ENCODE data around the gene HDHD2. TPM values are rescaled to one million over a fixed set of nuclear protein-coding genes. Genes with fewer than 3 reads are reported as not detected.
"Not testable (repeated sequence)": the region's sequence is repeated elsewhere in the genome, so short reads cannot be mapped to it uniquely, and the experiment has no call there.

The HDHD2 gene
- polyA plus RNA-seq (ENCODE audit: insufficient read length in 3 of 3): 10 to 100 TPM; 48.7 to 57.2 (median 55.5) TPM

GRCh38 chr18:47150029-47150823 is at the start of gene HDHD2:
TSS of gene HDHD2 (minus strand) at chr18:47150500. CDS start at chr18:47136439, 14,061 bp downstream.
- DNase-seq (ENCODE audit: low read depth in 3 of 3, low spot score in 2 of 3): peak; percentile 63 to 71 (median 66)

DNA sequence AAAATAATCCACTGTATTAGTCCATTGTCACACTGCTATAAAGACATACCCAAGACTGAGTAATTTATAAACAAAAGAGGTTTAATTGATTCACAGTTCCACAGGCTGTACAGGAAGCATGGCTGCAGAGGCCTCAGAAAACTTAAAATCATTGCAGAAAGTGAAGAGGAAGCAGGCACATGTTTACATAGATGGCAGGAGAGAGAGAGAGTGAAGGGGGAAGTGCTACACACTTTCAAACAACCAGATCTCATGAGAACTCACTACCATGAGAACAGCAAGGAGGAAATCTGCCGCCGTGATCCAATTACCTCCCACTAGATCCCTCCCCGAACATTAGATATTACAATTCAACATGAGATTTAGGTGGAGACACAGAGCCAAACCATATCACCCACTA is 45.7 kb upstream of the HDHD2 start:
- DNase-seq (ENCODE audit: low read depth in 3 of 3, low spot score in 2 of 3): not testable (repeated sequence)

DNA sequence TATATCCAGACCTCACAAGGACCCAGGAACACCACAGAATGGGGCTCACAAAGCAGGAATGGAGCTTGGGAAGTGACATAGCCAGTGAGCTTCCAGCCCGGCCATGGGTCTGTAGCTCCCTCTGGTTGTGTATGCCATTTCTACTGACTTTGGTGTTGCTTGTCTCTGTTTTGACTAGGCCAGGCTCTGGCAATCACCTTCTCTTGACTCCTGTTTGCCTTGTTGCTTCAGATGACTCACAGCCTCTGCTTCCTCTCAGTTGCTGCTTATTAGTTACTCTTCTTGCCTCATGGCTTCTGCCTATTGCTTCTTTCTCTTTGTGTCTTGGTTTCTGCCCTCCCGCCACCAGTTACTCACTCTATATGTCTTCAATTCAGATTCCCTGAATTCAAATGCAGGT is 41.7 kb upstream of the HDHD2 start:
- no peak for DNase-seq (ENCODE audit: low read depth in 3 of 3, low spot score in 2 of 3)

DNA sequence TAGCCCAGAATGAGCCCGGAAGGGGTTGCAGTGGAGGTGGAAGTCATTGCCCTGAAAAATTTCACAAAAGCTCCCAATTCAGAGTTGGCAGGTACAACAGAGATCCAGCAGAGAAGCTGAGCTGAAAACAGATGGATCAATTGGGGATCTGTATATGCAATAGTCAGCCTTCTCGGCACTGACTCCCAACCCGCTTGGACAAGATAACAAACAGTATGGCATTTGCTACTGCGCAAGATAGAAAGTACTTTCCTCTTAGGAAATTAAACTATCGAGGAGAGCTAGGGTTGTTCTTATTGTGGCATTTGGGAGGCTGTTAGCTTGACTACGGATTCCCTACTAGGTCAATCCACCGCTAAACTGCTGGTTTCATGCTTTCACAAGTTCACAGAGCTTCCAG is 37.4 kb upstream of the HDHD2 start:
- no peak for DNase-seq (ENCODE audit: low read depth in 3 of 3, low spot score in 2 of 3)

DNA sequence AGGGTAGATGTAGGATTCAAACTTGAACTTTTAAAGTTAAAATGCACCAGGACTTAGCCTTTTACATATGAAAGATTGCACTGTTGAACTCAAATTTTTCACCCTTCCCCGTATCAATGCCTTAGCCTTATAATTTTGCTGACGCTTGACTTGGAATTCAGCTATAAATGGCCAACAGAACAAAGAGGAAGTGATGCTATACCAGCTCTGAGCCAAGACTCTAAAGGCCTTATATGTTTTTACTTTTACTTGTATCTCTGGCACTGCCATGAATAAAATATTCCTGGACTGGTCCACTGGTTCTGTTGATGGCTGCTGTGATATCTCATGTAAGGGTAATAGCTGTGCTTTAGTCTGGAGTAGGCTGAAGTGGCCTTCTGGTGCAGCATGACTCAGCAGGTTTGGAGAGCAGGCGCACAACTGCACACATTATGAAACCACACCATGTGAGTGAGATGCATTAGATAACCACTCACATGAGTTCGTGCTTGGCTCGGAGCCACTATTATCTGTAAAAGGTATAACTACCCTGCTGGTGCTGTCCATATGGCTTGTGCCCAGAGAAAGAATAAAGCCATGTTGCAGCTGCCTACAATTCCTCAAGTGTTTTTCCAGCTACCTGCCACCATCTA is 34.2 kb upstream of the HDHD2 start:
- no peak for DNase-seq (ENCODE audit: low read depth in 3 of 3, low spot score in 2 of 3)

DNA sequence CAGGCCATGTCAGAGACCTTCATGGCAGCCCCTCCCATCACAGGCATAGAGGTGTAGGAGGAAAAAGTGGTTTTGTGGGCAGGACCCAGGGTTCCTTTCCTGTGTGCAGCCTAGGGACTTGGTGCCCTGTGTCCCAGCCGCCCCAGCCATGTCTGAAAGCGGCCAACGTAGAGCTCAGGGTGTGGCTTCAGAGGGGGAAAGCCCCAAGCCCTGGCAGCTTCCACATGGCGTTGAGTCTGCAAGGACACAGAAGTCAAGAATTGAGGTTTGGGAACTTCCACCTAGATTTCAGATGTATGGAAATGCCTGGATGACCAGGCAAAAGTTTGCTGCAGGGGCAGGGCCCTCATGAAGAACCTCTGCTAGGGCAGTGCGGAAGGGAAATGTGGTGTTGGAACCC is 31.9 kb upstream of the HDHD2 start:
- not testable (repeated sequence) for DNase-seq (ENCODE audit: low read depth in 3 of 3, low spot score in 2 of 3)

GRCh38 chr18:47180765-47181164 is 30.5 kb upstream of the HDHD2 start:
- DNase-seq (ENCODE audit: low read depth in 3 of 3, low spot score in 2 of 3): no peak

DNA sequence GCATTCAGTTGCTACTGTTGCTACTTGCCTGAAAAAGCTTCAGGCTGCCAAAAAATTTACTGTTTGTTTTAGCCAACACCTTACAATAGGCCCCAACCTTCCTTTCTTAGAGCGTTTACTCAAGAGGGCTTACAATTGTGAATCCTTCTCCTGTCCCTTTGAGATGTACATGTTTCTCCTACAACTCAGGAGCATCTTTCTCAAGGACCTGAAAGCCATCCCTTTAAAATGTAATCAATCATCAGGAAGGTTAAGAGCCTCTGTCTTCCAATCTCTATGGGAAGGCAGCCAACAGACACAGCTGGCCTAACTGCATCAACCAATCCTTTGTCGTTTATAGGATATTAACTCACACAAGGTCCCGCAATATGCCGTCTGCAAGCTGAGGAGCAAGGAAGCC is 29.2 kb upstream of the HDHD2 start:
- no peak for DNase-seq (ENCODE audit: low read depth in 3 of 3, low spot score in 2 of 3)

GRCh38 chr18:47175898-47176575 is 25.7 kb upstream of the HDHD2 start, which contains the start of gene IER3IP1:
TSS of gene IER3IP1 (minus strand) at chr18:47176364. CDS start at chr18:47176277, 87 bp downstream.
- peak; percentile 65 to 76 (median 74) for DNase-seq (ENCODE audit: low read depth in 3 of 3, low spot score in 2 of 3)

GRCh38 chr18:47175283-47175897 is 25.1 kb upstream of the HDHD2 start:
- DNase-seq (ENCODE audit: low read depth in 3 of 3, low spot score in 2 of 3): no peak

DNA sequence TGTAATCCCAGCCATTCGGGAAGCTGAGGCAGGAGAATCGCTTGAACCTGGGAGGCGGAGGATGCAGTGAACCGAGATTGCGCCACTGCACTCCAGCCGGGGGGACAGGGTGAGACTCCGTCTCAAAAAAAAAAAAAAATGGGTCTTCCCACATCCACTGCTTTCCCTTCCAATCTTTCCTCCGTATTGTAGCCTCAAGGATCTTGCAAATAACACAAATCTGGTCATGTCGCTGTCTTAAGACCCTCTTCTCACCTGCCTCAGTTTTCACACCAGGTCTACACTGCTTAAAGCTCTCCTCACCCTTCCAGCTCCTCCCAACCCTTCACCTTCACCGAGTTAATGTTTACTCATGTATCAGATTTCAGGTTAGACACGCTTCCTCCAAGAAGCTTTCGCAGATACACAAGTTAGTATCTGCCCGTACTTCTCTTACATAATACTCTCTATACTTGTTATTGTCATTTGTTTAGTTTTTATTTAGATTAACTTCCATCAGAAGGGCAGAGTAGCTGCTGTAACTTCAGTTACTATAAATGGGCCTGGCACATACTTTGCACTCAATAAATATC is 24.3 kb upstream of the HDHD2 start:
- DNase-seq (ENCODE audit: low read depth in 3 of 3, low spot score in 2 of 3): no peak

DNA sequence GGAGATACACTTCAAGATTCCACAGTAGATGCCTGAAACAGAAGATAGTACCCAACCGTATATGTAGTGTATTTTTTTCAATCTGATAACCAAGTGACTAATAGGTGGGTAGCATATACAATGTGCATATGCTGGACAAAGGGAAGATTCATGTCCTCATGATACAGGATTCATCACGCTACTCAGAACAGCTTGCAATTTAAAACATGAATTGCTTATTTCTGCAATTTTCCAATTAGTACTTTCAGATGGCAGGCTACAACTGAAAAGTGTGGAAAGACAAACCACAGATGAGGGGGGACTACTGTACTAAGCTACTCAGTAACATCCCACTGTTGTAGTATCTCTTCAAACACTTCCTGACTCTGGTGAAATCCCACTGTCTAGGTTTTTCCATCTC is 22.2 kb upstream of the HDHD2 start:
- no peak for DNase-seq (ENCODE audit: low read depth in 3 of 3, low spot score in 2 of 3)

DNA sequence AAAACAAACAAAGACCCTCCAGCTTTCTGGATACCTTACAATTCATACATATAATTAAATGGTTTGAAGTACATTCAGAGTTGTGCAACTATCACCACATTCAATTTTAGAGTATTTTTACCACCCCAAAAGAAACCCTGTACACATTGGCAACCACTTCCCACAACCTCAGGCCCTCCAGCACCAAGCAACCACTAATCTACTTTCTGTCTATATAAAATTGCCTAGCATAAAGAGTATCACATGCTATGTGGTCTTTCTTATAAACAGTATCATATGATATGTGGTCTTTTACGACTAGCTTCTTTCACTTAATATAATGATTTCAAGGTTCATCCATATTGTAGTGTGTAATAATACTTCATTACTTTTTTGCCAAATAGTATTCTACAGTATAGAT is 18.6 kb upstream of the HDHD2 start:
- DNase-seq (ENCODE audit: low read depth in 3 of 3, low spot score in 2 of 3): no peak

- DNase-seq (ENCODE audit: low read depth in 3 of 3, low spot score in 2 of 3): no peak
These were observed 18.2 kb upstream of the HDHD2 start for GRCh38 chr18:47168509-47168908.

DNA sequence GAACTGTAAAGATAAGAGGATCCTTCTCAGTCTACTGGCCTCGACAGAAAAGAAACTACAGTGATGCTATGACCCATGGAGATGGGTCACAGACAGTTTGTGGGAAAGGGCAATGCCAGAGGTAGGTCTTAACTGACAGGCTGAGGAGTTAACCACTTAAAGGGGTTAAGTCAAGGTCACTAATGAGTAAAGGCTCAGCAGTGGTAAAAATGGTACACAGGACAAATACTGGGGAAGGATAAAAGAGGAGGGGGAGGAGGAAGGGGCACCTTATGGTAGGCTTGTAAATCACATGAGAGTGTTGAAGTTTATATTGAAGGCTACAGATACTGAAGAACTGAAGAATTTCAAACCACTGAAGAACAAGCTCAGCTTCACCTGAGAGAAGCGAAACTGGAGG is 16.0 kb upstream of the HDHD2 start:
- DNase-seq (ENCODE audit: low read depth in 3 of 3, low spot score in 2 of 3): no peak

GRCh38 chr18:47163241-47163640 is 12.9 kb upstream of the HDHD2 start:
- no peak for DNase-seq (ENCODE audit: low read depth in 3 of 3, low spot score in 2 of 3)

GRCh38 chr18:47160256-47160655 is 10.0 kb upstream of the HDHD2 start:
- DNase-seq (ENCODE audit: low read depth in 3 of 3, low spot score in 2 of 3): no peak

DNA sequence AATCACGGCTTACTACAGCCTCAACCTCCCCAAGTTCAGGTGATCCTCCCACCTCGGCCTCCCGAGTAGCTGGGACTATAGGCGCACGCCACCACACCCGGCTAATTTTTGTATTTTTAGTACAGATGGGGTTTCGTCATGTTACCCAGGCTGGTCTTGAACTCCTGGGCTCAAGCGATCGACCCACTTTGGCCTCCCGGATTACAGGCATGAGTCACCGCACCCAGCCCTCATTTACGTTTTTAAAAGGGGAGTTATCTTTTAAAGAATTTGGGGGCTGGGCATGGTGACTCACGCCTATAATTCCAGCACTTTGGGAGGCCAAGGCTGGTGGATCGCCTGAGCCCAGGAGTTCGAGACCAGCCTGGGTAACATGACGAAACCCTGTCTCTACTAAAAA is 8.1 kb upstream of the HDHD2 start:
- not testable (repeated sequence) for DNase-seq (ENCODE audit: low read depth in 3 of 3, low spot score in 2 of 3)

GRCh38 chr18:47151439-47151838 is 1.1 kb upstream of the HDHD2 start:
- DNase-seq (ENCODE audit: low read depth in 3 of 3, low spot score in 2 of 3): no peak

DNA sequence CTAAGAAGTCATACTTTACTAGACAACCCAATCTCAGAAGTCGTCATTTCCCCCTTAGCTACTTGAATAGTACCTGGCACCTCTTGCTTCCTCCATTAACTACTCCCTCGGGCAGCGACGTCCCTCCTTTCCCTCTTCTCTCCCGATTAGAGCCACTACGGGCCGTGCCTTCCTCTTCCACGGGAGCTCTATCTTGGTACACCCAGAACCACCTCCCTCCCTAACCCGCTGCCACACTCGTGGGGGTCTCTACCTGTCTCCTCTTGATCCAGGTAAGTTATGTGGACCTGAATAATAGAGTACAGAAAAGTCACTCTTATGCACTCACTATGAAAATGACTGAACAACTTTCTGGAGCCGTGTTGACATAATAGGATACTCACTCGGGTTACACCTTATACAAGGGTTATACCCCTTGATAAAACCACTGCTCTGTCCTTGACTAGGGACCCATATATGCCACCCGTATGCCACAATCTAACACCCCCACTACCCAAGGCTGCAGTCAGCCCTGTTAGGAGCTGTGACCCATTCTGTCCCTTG is 595 bp upstream of the HDHD2 start:
- no peak for DNase-seq (ENCODE audit: low read depth in 3 of 3, low spot score in 2 of 3)
